MM.1S (cell line): ENCODE data around the gene LCE7A.

Experiments
- EZH2 ChIP-seq: fragments of 300-600 bp; sonication (generic); optimal IDR thresholded peaks from 2 replicates; pipeline ENCODE3; 2017; ENCODE audit warnings: low read depth, mild to moderate bottlenecking, antibody characterized with exemption, low read length, mixed read lengths
- TF ChIP-seq, protein P1 (sequence below): fragments of 300-600 bp; sonication (generic); IDR thresholded peaks from 2 replicates; pipeline ENCODE4 v1.5.1; 2016; ENCODE audit warnings: antibody characterized with exemption, low read length, mixed read lengths

DNA sequence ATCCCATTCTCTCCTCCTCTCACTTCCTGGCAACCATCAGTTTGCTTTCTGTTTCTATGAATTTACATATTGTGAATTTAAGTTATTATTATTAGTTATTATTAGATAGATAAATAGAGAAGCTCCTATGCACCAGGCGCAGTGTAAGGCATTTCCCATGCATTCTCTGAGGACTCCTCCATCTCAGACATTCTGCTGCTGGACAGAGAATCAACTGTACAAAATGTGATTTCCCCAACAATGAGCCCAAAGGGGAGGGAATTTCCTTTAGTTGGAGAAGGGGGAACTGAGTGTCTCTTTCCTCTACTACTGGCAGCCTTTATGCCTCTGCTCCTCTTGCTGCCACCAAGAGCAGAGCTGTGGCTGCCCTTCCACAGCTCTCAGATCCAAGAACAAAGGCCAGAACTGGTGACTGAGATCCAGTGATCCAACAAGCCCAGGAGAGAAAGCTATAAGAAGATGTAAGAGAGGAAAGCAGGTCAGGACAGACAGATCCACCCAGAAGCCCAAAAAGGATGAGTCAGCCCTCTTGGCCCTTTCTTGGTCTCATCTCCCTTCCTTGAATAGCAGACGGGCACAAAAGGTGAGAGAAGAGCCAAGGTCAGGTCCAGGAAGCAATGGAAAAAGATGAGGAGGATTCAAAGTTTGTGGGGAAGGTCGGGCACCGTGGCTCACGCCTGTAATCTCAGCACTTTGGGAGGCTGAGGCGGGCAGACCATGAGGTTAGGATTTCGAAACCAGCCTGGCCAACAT lies 45.1 kb downstream of the LCE7A start:
- TF ChIP-seq, protein P1, sequence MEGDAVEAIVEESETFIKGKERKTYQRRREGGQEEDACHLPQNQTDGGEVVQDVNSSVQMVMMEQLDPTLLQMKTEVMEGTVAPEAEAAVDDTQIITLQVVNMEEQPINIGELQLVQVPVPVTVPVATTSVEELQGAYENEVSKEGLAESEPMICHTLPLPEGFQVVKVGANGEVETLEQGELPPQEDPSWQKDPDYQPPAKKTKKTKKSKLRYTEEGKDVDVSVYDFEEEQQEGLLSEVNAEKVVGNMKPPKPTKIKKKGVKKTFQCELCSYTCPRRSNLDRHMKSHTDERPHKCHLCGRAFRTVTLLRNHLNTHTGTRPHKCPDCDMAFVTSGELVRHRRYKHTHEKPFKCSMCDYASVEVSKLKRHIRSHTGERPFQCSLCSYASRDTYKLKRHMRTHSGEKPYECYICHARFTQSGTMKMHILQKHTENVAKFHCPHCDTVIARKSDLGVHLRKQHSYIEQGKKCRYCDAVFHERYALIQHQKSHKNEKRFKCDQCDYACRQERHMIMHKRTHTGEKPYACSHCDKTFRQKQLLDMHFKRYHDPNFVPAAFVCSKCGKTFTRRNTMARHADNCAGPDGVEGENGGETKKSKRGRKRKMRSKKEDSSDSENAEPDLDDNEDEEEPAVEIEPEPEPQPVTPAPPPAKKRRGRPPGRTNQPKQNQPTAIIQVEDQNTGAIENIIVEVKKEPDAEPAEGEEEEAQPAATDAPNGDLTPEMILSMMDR, result no peak
- no peak for TF ChIP-seq EZH2
